Vagina (tissue), 2 donors: ENCODE measurements around the gene YARS1.

Source experiments
- POLR2A ChIP-seq, 2 donors: fragments of 450-650 bp; IDR thresholded peaks; one replicate each; pipeline ENCODE4 v1.6.1; 2017; ENCODE audit warnings: antibody characterized with exemption in 2 of 2, mild to moderate bottlenecking in 2 of 2, moderate library complexity in 2 of 2
- POLR2AphosphoS5 ChIP-seq, 2 donors: sonication (generic); formaldehyde crosslinking; IDR thresholded peaks; one replicate each; pipeline ENCODE4 v1.9.0; 2017; ENCODE audit warnings: antibody characterized with exemption in 2 of 2, mild to moderate bottlenecking in 2 of 2, low read depth in 1 of 2; ENCODE audit not compliant: insufficient read depth in 1 of 2
- TF ChIP-seq, protein P1 (sequence below), 3 experiments: fragments of 450-650 bp in 2 of 3; fragments of 200-600 bp in 1 of 3; sonication (generic) in 1 of 3; IDR thresholded peaks; one replicate each; pipeline ENCODE4 v1.5.1; 2017 to 2019; ENCODE audit warnings: antibody characterized with exemption in 3 of 3, mild to moderate bottlenecking in 2 of 3, moderate library complexity in 2 of 3

DNA sequence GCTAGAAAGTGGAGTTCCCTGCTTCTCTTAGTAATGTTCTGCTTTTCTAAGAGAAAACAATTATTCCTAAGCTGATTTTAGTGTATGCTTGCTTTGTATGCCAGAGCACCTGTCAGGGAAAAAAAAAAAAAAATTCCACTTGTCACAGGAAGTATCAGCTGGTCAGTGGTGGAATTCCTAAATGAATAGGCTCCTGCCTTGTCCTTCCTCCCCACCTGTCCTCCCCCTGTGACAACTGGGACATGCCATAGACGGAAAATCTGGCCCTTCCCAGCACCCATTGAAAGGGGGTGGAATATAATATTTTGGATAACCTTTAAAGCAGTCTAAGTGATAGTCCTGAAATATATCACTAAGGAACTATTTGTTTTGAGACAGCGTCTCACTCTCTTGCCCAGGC lies 42.8 kb upstream of the YARS1 start:
- TF ChIP-seq, protein P1, sequence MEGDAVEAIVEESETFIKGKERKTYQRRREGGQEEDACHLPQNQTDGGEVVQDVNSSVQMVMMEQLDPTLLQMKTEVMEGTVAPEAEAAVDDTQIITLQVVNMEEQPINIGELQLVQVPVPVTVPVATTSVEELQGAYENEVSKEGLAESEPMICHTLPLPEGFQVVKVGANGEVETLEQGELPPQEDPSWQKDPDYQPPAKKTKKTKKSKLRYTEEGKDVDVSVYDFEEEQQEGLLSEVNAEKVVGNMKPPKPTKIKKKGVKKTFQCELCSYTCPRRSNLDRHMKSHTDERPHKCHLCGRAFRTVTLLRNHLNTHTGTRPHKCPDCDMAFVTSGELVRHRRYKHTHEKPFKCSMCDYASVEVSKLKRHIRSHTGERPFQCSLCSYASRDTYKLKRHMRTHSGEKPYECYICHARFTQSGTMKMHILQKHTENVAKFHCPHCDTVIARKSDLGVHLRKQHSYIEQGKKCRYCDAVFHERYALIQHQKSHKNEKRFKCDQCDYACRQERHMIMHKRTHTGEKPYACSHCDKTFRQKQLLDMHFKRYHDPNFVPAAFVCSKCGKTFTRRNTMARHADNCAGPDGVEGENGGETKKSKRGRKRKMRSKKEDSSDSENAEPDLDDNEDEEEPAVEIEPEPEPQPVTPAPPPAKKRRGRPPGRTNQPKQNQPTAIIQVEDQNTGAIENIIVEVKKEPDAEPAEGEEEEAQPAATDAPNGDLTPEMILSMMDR (IDR thresholded peaks at IDR 0.05) = no peak
- TF ChIP-seq POLR2A (IDR thresholded peaks at IDR 0.05) (no peak), POLR2AphosphoS5 (IDR thresholded peaks at IDR 0.05; ENCODE audit: insufficient read depth in 1 of 2, low read depth in 1 of 2) (no peak)
